HG02678 (cell line): ENCODE results near the gene CRACDL.

Experiments used
- ATAC-seq: cut with Tn5 transposase; IDR thresholded peaks from one replicate; pipeline ENCODE4 v1.9.1; 2021; ENCODE audit warnings: mild to moderate bottlenecking, moderate library complexity; ENCODE audit not compliant: unreplicated experiment

CRACDL gene

GRCh38 chr2:98927027-98927426 lies 9.0 kb downstream of the CRACDL start:
- no peak for ATAC-seq

DNA sequence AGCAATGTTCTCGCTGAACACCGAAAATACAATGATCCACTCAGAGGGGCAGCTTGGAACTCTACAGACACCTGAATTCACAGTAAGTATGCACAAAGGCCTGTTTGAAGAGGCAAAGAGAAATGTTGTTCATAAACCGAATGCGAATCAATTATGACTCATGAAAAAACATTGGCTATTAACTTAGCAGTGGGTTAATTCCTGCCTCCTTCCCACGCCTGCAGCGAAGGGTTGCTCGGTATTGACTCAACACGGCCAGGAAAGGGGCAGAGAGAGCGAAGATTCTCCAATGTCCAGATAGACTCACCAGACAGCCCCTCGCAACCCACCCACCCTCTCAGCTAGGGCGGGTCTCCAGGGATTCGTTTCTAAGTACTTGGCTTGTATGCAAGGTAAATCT lies 9.4 kb downstream of the CRACDL start:
- ATAC-seq: no peak

DNA sequence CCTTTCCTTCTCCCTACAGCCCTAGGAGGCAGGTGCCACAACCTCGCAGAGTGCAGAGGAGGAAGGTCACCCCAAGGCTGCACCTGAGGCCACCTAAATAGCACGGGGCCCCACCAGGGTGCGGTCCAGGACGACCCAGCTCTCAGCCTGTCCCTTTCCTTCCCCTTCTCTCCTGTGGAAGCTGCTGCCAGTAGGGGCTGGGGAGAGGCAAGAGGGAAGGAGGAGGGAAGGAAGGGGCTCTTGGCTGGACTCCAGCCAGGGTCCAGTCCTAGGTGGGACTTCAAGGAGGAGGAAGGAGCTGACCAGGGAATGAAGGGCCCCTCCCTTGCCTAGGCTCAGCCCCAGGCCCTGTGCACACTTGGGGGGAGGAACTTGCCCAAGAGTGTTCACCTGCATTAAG lies 11.1 kb downstream of the CRACDL start:
- no peak for ATAC-seq

- ATAC-seq: no peak
These were observed 11.8 kb downstream of the CRACDL start for GRCh38 chr2:98924038-98924830.

DNA sequence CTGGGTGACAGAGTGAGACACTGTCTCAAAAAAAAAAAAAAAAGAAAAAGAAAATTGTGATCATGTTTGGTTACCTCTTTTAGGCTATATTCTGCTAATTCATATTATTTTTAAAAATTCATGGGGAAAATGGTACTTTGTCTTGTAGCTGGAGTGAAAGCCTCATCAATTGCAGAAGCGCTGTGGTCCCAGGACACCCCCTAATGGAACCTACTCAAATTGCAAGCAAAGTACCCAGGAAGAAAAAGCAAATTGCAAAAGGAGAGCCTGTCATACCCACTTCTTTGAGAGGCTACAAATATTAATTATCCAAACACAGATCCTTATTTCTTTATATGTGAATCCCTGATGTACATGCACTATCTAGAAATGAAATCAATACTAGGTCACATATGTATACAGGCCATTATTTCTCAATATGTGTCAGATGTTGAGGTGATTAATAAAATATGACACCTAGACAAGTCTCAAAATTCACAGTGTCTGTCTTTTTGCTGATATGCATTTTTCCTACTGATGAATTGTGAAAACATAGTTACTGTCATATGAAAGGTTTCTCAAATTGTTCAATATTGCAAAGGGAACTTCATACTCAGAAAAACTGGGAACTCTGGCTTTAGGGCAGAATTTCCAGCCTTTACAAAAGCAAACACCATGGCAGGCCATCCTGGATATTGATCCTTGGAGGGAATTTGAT lies 12.6 kb downstream of the CRACDL start:
- no peak for ATAC-seq

GRCh38 chr2:98921062-98921461 lies 15.0 kb downstream of the CRACDL start:
- ATAC-seq: no peak

DNA sequence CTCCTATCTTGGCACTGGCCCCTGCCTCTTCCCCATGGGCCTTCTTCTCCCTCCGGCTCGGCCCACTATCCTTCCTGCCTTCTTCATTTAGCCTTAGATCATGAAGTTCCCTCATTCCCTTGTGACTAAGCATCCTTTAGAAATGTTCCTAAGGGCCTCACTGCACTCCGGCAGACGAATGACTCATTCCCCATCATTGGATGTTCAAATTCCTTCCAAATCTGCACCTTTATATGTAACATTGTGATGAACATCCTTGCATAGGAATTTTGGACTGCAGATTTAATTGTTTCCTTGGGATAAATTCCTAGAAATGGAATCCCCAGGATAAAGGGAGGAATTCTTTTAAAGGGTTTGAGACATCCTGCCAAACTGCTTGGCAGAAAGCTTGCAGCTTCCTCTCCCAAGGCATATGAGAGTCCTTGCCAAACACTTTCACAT lies 19.0 kb downstream of the CRACDL start:
- no peak for ATAC-seq

GRCh38 chr2:98915751-98916358 lies 20.2 kb downstream of the CRACDL start:
- ATAC-seq: no peak

DNA sequence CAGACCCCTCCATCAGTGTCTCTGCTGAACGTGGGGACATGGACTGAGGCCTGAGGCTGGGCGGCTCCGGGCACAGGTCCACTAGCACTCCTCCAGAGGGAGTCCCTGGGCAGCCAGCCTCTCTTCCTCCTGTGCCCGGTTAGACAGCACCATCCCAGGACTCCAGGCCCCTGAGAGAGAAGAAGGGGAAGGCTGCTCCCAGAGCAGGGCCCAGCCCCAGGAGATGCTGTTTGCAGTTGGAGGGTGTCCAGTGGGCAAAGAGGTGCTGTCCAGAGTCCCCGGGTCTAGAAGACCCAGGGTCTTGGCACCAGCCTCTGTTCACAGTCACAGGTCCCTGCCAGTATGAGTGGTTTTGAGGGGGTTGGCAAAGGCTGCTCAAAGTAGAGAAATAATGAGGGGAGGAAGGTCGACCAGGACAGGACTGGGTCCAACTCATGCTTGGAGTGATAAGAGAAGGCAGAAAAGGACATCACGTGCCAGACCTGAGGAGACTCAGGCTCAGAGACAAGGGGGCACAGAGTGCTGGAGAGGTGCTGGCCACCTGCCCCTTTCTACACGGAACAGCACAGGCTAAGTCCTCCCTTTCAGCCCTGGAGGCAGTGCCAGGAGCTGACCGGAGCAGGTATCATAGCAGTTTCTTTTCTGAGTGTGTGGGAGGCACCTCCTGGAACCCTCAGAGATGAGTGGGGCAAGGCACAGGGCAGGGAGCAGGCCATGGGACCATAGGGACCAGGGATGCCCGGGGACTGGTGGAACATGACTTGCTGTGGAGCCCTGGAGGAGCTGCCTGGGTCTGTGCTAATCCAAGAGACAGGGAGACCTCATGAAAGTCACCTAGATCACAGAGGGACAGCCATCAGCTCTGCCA lies 21.1 kb downstream of the CRACDL start:
- ATAC-seq: no peak

GRCh38 chr2:98913916-98914712 lies 21.9 kb downstream of the CRACDL start:
- no peak for ATAC-seq

DNA sequence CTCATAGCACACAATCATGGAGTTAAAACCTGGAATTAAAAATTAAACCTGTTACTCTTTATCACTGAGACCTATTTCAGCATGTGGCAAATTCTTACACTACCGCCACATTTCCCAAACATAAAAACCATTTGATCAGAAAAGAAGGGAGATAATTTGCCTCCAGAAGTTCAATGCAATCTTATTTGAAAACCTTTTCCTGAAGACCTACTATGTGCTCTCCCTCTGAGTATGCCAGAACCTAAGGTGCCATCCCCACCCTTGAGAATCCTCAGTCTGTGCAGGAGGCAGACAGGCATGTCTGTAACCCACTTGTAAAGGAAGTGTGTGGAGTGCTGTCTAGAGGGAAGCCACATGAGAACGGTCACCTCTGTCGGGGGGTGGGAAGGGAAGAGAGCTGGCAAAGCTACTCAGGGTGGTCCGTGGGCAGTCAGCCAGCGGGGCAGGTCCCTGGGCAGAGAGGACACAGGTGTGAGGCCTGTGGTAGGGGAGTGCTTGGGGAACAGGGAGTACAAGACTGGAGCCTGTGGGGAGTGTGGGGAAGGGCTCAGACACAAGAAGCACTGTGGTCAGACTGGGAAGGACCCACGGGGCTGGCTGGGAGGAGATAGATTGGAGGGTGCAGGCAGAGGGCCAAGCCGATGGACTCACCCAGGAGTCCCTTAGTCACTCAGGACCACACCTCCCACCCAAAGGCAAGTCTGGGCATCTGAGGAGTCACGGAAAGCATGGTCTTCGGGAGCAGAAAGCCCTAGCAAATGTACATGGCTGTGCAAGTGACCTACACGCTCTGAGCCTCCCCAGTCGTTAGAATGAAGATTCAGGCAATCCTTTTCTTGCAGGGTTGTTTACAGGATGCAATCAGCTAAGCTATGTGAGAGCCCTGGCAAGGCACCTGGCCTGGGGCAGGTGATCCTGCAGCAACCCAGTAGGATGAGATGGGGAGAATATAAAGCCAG lies 22.8 kb downstream of the CRACDL start:
- no peak for ATAC-seq

DNA sequence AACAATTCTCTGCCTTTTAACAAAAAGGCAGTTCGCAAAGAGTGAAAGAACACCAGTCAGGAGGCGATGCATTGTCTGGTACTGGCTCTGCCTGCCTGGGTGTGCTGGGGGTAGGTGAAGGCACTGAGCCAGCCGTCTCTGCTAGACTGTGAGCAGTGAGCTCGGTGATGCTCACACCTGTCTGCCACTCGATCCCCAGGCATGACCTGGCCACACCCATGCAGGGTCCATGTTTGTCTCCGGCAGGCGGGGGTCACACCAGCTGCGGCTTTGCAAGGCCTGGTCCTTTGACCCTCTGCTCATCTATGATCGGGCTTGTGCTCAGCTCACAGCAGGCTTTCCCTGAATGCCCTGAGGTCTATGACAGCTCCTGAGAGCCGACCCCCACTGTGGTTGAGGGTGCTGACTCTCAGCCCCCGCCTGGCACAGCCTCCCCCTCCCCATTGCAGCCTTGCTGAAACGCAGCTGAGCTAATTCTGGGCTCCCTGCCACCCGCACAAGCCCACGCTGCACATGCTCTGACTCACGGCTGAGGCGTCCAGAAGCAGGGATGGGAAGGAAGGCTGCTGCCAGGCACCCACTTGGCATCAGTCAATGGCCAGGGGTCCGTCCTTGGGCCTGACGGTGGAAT lies 23.7 kb downstream of the CRACDL start:
- ATAC-seq: no peak

DNA sequence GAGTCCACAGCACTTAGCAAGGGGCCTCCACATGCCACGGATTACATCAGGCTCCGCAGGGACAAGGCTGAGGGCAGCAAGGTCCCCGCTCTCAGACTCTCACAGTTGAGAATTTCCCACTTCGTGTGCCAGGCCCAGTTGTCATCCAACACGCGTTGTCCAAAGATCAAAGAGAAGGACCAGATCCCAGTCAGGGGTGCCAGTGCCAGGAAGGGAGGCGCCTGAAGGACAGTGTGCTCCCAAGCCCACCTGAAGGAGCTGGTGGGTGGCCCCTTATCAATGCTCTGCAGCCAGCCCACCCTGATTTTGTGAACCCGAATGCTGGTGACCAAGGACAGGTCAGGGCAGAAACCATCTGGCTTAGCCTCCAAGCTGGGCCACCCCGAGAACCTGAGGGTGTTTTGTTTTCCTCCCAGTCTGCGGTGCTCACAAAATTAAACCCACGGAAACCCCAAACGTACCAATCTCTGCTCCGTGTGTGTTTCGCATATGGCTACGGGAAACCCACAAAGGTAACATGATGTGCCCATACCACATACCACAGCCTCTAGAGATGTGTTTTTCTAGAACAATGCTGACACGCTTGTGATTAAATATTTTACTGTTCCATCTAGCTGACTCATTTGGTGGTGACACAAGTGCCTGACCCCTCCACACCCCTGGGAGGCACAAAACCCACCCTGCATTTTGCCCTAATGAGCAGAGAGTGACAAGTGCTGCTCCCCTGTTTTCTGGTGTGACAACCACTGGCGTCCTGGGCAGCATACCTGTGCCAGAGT lies 24.5 kb downstream of the CRACDL start:
- no peak for ATAC-seq

- no peak for ATAC-seq
These were observed 25.0 kb downstream of the CRACDL start for GRCh38 chr2:98911126-98911375.

DNA sequence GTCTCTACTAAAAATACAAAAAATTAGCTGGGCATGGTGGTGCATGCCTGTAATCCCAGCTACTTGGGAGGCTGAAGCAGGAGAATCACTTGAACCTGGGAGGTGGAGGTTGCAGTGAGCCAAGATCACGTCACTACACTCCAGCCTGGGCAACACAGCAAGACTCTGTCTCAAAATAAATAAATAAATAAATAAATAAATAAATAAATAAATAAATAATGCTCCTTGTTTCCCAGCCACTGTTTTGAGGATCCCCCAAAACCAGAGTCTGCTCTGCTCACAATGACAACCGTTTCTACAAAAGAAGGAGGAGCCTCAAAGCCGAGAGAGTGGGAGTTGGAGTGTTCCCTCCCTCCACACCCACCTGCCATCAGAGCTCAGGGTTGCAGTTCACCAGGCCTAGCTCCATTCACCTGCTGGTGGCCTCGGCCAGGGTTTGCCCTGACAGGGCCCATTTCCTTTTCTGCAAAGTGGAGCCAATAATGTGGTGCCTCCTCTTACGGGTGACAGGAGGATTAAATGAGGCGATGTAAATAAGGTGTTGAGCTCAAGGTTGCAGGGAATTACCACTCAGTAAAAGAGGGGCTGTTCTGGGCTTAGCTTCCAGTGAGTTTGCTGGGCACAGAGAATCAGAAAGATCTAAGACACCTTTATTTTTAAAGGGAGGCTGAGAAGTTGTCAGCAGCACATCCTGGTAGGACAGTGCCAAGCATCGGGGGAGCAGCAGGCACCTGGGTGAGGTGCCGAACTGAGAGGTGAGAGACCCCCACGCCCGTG lies 25.5 kb downstream of the CRACDL start:
- ATAC-seq: no peak

- ATAC-seq: no peak
These were observed 26.5 kb downstream of the CRACDL start for GRCh38 chr2:98909317-98910211.
